Measurements from ENCODE around the gene KLC1.

KLC1 gene

GRCh38 chr14:103692159-103692558 is 63.1 kb downstream of the KLC1 start:
- Histone ChIP-seq H3K27ac (ENCODE audit: low read depth, low read length) (no peak overlapping the region), H3K27me3 (ENCODE audit: control insufficient read depth, insufficient read depth, low read length) (no peaks in the 10 kb centered on the region), H3K4me3 (ENCODE audit: low read depth, low read length) (no peak overlapping the region), H3K4me1 (ENCODE audit: control insufficient read depth, insufficient read depth, low read length) (no peaks in the 10 kb centered on the region), H3K36me3 (ENCODE audit: control insufficient read depth, insufficient read depth, low read length) (peaks cover 71% of the 10 kb centered on the region), H3K9ac (ENCODE audit: low read depth, low read length) (no peak overlapping the region), H3K9me3 (ENCODE audit: control insufficient read depth, insufficient read depth, low read length) (no peaks in the 10 kb centered on the region)

GRCh38 chr14:103692871-103693270 is 63.9 kb downstream of the KLC1 start:
- H3K27ac ChIP-seq (ENCODE audit: low read depth, low read length) = no peak overlapping the region
- no peak overlapping the region for H3K9ac ChIP-seq (ENCODE audit: low read depth, low read length)
- H3K4me3 ChIP-seq (ENCODE audit: low read depth, low read length) = no peak overlapping the region
- H3K9me3 ChIP-seq (ENCODE audit: control insufficient read depth, insufficient read depth, low read length) = no peaks in the 10 kb centered on the region
- H3K36me3 ChIP-seq (ENCODE audit: control insufficient read depth, insufficient read depth, low read length) = peaks cover 71% of the 10 kb centered on the region
- no peaks in the 10 kb centered on the region for H3K27me3 ChIP-seq (ENCODE audit: control insufficient read depth, insufficient read depth, low read length)
- H3K4me1 ChIP-seq (ENCODE audit: control insufficient read depth, insufficient read depth, low read length) = no peaks in the 10 kb centered on the region

GRCh38 chr14:103693515-103693914 is 64.5 kb downstream of the KLC1 start:
- H3K27me3 ChIP-seq (ENCODE audit: control insufficient read depth, insufficient read depth, low read length) = no peaks in the 10 kb centered on the region
- H3K27ac ChIP-seq (ENCODE audit: low read depth, low read length) = no peak overlapping the region
- H3K9ac ChIP-seq (ENCODE audit: low read depth, low read length) = no peak overlapping the region
- no peaks in the 10 kb centered on the region for H3K4me1 ChIP-seq (ENCODE audit: control insufficient read depth, insufficient read depth, low read length)
- H3K9me3 ChIP-seq (ENCODE audit: control insufficient read depth, insufficient read depth, low read length) = no peaks in the 10 kb centered on the region
- H3K36me3 ChIP-seq (ENCODE audit: control insufficient read depth, insufficient read depth, low read length) = peaks cover 72% of the 10 kb centered on the region
- no peak overlapping the region for H3K4me3 ChIP-seq (ENCODE audit: low read depth, low read length)

- Histone ChIP-seq H3K9ac (ENCODE audit: low read depth, low read length) (no peak overlapping the region), H3K4me3 (ENCODE audit: low read depth, low read length) (no peak overlapping the region), H3K27me3 (ENCODE audit: control insufficient read depth, insufficient read depth, low read length) (no peaks in the 10 kb centered on the region), H3K36me3 (ENCODE audit: control insufficient read depth, insufficient read depth, low read length) (peaks cover 72% of the 10 kb centered on the region), H3K4me1 (ENCODE audit: control insufficient read depth, insufficient read depth, low read length) (no peaks in the 10 kb centered on the region), H3K27ac (ENCODE audit: low read depth, low read length) (no peak overlapping the region), H3K9me3 (ENCODE audit: control insufficient read depth, insufficient read depth, low read length) (no peaks in the 10 kb centered on the region)
These were observed 65.6 kb downstream of the KLC1 start for GRCh38 chr14:103694572-103695026.

GRCh38 chr14:103695296-103696069 is 66.5 kb downstream of the KLC1 start:
- Histone ChIP-seq H3K9me3 (ENCODE audit: control insufficient read depth, insufficient read depth, low read length) (no peaks in the 10 kb centered on the region), H3K27ac (ENCODE audit: low read depth, low read length) (no peak overlapping the region), H3K9ac (ENCODE audit: low read depth, low read length) (no peak overlapping the region), H3K36me3 (ENCODE audit: control insufficient read depth, insufficient read depth, low read length) (peaks cover 78% of the 10 kb centered on the region), H3K27me3 (ENCODE audit: control insufficient read depth, insufficient read depth, low read length) (no peaks in the 10 kb centered on the region), H3K4me1 (ENCODE audit: control insufficient read depth, insufficient read depth, low read length) (no peaks in the 10 kb centered on the region), H3K4me3 (ENCODE audit: low read depth, low read length) (no peak overlapping the region)

GRCh38 chr14:103696070-103696402 is 67.0 kb downstream of the KLC1 start:
- H3K9ac ChIP-seq (ENCODE audit: low read depth, low read length) = no peak overlapping the region
- no peak overlapping the region for H3K4me3 ChIP-seq (ENCODE audit: low read depth, low read length)
- peaks cover 77% of the 10 kb centered on the region for H3K36me3 ChIP-seq (ENCODE audit: control insufficient read depth, insufficient read depth, low read length)
- H3K27ac ChIP-seq (ENCODE audit: low read depth, low read length) = no peak overlapping the region
- no peaks in the 10 kb centered on the region for H3K4me1 ChIP-seq (ENCODE audit: control insufficient read depth, insufficient read depth, low read length)
- H3K9me3 ChIP-seq (ENCODE audit: control insufficient read depth, insufficient read depth, low read length) = no peaks in the 10 kb centered on the region
- no peaks in the 10 kb centered on the region for H3K27me3 ChIP-seq (ENCODE audit: control insufficient read depth, insufficient read depth, low read length)

- Histone ChIP-seq H3K27me3 (ENCODE audit: control insufficient read depth, insufficient read depth, low read length) (no peaks in the 10 kb centered on the region), H3K9me3 (ENCODE audit: control insufficient read depth, insufficient read depth, low read length) (no peaks in the 10 kb centered on the region), H3K4me1 (ENCODE audit: control insufficient read depth, insufficient read depth, low read length) (no peaks in the 10 kb centered on the region), H3K36me3 (ENCODE audit: control insufficient read depth, insufficient read depth, low read length) (peaks cover 75% of the 10 kb centered on the region), H3K4me3 (ENCODE audit: low read depth, low read length) (no peak overlapping the region), H3K27ac (ENCODE audit: low read depth, low read length) (peak overlapping the region; percentile 1), H3K9ac (ENCODE audit: low read depth, low read length) (no peak overlapping the region)
These were observed 67.6 kb downstream of the KLC1 start for GRCh38 chr14:103696466-103697071.

GRCh38 chr14:103697206-103697602 is 68.2 kb downstream of the KLC1 start:
- Histone ChIP-seq H3K4me1 (ENCODE audit: control insufficient read depth, insufficient read depth, low read length) (no peaks in the 10 kb centered on the region), H3K9me3 (ENCODE audit: control insufficient read depth, insufficient read depth, low read length) (no peaks in the 10 kb centered on the region), H3K27me3 (ENCODE audit: control insufficient read depth, insufficient read depth, low read length) (no peaks in the 10 kb centered on the region), H3K4me3 (ENCODE audit: low read depth, low read length) (no peak overlapping the region), H3K36me3 (ENCODE audit: control insufficient read depth, insufficient read depth, low read length) (peaks cover 76% of the 10 kb centered on the region), H3K27ac (ENCODE audit: low read depth, low read length) (peak overlapping the region; percentile 10), H3K9ac (ENCODE audit: low read depth, low read length) (no peak overlapping the region)

GRCh38 chr14:103697603-103698379 is 68.8 kb downstream of the KLC1 start:
- no peak overlapping the region for H3K27ac ChIP-seq (ENCODE audit: low read depth, low read length)
- H3K9me3 ChIP-seq (ENCODE audit: control insufficient read depth, insufficient read depth, low read length) = no peaks in the 10 kb centered on the region
- no peak overlapping the region for H3K9ac ChIP-seq (ENCODE audit: low read depth, low read length)
- H3K36me3 ChIP-seq (ENCODE audit: control insufficient read depth, insufficient read depth, low read length) = peaks cover 76% of the 10 kb centered on the region
- no peaks in the 10 kb centered on the region for H3K4me1 ChIP-seq (ENCODE audit: control insufficient read depth, insufficient read depth, low read length)
- no peaks in the 10 kb centered on the region for H3K27me3 ChIP-seq (ENCODE audit: control insufficient read depth, insufficient read depth, low read length)
- H3K4me3 ChIP-seq (ENCODE audit: low read depth, low read length) = no peak overlapping the region

GRCh38 chr14:103698380-103699260 is 69.6 kb downstream of the KLC1 start:
- Histone ChIP-seq H3K27me3 (ENCODE audit: control insufficient read depth, insufficient read depth, low read length) (no peaks in the 10 kb centered on the region), H3K36me3 (ENCODE audit: control insufficient read depth, insufficient read depth, low read length) (peaks cover 76% of the 10 kb centered on the region), H3K9me3 (ENCODE audit: control insufficient read depth, insufficient read depth, low read length) (no peaks in the 10 kb centered on the region), H3K4me1 (ENCODE audit: control insufficient read depth, insufficient read depth, low read length) (no peaks in the 10 kb centered on the region), H3K27ac (ENCODE audit: low read depth, low read length) (no peak overlapping the region), H3K9ac (ENCODE audit: low read depth, low read length) (no peak overlapping the region), H3K4me3 (ENCODE audit: low read depth, low read length) (no peak overlapping the region)

Data from HUES48 (cell line).